Activated CD4-positive, alpha-beta memory T cell treated with anti-CD3 and anti-CD28 coated beads for 36 hours (primary cell): Measurements from ENCODE around the gene IGF2. TPM values are rescaled to one million over a fixed set of nuclear protein-coding genes. Genes with fewer than 3 reads are reported as not detected.

Experiments
- CTCF ChIA-PET: fragments of 350-600 bp; sonication (Branson Sonifier 250); formaldehyde crosslinking; loops from one replicate; lab custom pipeline; 2021; ENCODE audit warnings: antibody characterized with exemption, inconsistent platforms; lab: Charles Lee
- POLR2A ChIA-PET: fragments of 350-600 bp; sonication (Branson Sonifier 250); formaldehyde crosslinking; loops from one replicate; lab custom pipeline; 2021; ENCODE audit warnings: antibody characterized with exemption; lab: Charles Lee
- DNase-seq: peaks from one replicate; pipeline ENCODE4 v3.0.0-alpha.2; 2020
- H3K27ac Mint-ChIP-seq: one replicate; pipeline ENCODE4 v1.8.0; 2021; ENCODE audit warnings: mixed read lengths
- H3K27me3 Mint-ChIP-seq: one replicate; pipeline ENCODE4 v1.8.0; 2021; ENCODE audit warnings: mixed read lengths
- H3K36me3 Mint-ChIP-seq: one replicate; pipeline ENCODE4 v1.8.0; 2021; ENCODE audit warnings: mixed read lengths
- H3K4me1 Mint-ChIP-seq: one replicate; pipeline ENCODE4 v1.8.0; 2021; ENCODE audit warnings: low read depth, mixed read lengths
- H3K4me3 Mint-ChIP-seq: one replicate; pipeline ENCODE4 v1.8.0; 2021; ENCODE audit warnings: mild to moderate bottlenecking, mixed read lengths
- H3K9me3 Mint-ChIP-seq: one replicate; pipeline ENCODE4 v1.8.0; 2021; ENCODE audit warnings: mixed read lengths
- intact Hi-C: fragments of 100-400 bp; cut with micrococcal nuclease; formaldehyde crosslinking; loops from one replicate; pipeline ENCODE4 v1.15.1; 2023
- total RNA-seq, 2 experiments: library from RNA; stranded (reverse); gene quantifications; one replicate each; pipeline ENCODE4 v1.2.3, GENCODE V29; 2021

IGF2 gene
- total RNA-seq, 2 experiments from 2014 or later, result 26.5 to 27.0 TPM

DNA sequence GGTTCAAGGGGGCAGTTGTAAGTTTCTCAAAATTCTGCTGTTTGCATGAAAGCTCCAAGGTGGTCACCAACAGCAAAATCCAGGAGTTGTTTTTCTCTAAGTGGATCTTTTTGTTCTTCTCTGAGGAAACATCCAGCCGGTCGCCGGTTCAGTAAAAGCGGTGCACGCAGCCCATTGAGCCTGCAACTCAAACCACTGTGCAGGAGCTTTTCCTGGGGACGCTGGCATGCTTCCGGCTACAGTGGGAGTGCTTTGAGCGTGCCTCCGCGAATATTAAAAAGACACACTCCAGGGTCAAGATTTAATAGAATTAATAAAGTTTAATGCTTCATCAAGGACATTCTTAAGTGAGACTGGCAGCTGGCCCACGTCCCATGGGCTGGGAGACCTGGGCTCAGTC, 25.4 kb downstream of the IGF2 start:
- CTCF ChIA-PET, result interaction anchor here (1.4 kb wide), 1 partner anchor 36 kb away, joined by 6 read pairs; no protein-coding TSS in a partner anchor
- POLR2A ChIA-PET, result no interaction called here
- Mint-ChIP-seq H3K27ac (no peak overlapping the region), H3K36me3 (no peaks in the 10 kb centered on the region), H3K4me1 (no peaks in the 10 kb centered on the region), H3K4me3 (no peak overlapping the region), H3K9me3 (peaks cover 5% of the 10 kb centered on the region), H3K27me3 (peaks cover 1% of the 10 kb centered on the region)
- intact Hi-C loops, result no loop called here
- no peak for DNase-seq

DNA sequence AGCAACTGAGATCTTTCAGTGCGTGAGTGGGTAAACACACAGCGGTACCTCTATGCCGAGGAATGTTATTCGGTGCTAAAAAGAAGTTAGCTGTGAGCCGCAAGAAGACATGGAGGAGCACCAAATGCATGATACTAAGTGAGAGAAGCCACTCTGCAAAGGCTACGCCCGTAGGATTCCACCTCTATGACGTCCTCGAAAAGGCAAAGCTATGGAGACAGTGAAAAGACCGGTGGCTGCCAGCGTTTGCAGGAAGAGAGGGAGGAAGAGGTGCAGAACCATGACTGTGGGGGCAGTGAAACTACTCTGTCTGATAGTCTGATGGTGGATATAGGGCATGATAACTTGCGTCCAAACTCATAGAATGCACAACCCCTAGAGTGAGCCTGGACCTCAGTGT, 28.7 kb downstream of the IGF2 start:
- H3K27ac Mint-ChIP-seq, result no peak overlapping the region
- H3K36me3 Mint-ChIP-seq, result no peaks in the 10 kb centered on the region
- no peak overlapping the region for H3K4me3 Mint-ChIP-seq
- peaks cover 4% of the 10 kb centered on the region for H3K27me3 Mint-ChIP-seq
- intact Hi-C loops, result no loop called here
- ChIA-PET POLR2A (no interaction called here), CTCF (no interaction called here)
- DNase-seq, result no peak
- H3K9me3 Mint-ChIP-seq, result no peaks in the 10 kb centered on the region
- H3K4me1 Mint-ChIP-seq, result no peaks in the 10 kb centered on the region

DNA sequence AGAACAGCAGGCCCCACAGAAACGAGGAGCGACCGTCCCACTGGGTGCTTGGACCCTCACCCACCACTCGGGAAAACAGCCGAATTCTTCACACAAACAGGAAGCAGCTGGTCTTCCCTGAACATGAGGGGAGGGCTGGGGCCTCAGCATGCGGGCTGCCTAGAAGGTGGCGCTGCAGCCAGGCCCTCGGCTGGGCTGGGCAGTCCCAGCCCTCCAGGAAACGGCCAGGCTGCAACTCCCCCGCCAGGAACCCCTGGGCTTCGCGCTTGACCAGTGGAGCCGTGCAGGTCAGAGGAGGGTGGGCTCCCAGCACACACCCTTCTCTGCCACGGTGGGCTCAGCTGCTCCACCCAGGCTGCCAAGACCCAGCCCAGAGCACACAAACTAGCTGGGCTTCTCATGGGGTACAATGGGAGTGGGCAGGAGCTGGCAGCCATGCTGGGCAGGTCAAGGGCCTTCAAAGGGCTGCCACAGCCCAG, 29.6 kb downstream of the IGF2 start:
- no peaks in the 10 kb centered on the region for H3K4me1 Mint-ChIP-seq
- CTCF ChIA-PET, result no interaction called here
- no peak overlapping the region for H3K27ac Mint-ChIP-seq
- H3K9me3 Mint-ChIP-seq, result no peaks in the 10 kb centered on the region
- intact Hi-C loops, result no loop called here
- H3K4me3 Mint-ChIP-seq, result no peak overlapping the region
- POLR2A ChIA-PET, result no interaction called here
- H3K36me3 Mint-ChIP-seq, result no peaks in the 10 kb centered on the region
- peaks cover 4% of the 10 kb centered on the region for H3K27me3 Mint-ChIP-seq
- no peak for DNase-seq

DNA sequence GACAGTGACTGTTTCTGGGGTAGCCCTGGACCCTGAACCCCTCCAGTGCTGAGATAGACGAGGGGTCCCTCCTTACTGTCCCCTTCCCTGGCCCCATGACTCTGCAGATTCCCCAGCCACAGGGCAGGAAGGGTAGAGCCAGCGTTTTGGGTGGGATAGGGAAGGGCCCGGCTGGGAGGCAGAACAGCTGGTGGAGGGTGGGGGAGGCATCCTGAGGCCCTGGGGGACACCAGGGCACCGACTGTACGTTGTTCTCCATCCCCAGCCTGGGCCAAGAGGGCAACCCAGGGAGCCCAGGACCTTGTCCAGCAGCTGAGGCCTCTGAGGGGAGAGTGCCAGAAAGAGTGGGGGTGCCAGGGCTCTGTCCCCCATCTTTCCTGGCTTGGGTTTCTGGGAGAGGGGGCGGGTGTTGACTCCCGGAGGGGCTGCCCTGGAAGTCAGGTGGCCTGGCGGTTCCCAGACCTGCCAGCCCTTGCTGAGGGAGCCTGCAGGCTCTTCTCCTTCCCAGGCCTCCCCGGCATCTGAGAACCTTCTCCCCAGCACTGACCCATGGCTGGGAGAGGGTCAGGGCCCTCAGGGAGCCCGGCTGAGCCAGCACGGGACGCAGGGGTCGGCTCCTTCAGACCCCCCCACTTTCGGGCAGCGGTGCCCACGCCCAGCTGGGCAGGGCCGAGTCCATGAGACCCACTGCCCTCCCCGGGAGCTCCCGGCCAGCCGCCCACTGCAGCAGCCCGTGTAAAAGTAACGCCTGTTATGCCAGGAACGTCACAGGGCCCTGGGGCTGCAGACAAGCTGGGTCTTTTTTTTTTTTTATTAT, 30.3 kb downstream of the IGF2 start:
- ChIA-PET POLR2A (no interaction called here), CTCF (interaction anchor here (1.0 kb wide), 1 partner anchor 42 kb away, joined by 3 read pairs; no protein-coding TSS in a partner anchor)
- Mint-ChIP-seq H3K36me3 (no peaks in the 10 kb centered on the region), H3K27me3 (peaks cover 4% of the 10 kb centered on the region), H3K9me3 (no peaks in the 10 kb centered on the region), H3K4me1 (no peaks in the 10 kb centered on the region), H3K27ac (no peak overlapping the region), H3K4me3 (no peak overlapping the region)
- intact Hi-C loops, result no loop called here
- DNase-seq, result no peak

DNA sequence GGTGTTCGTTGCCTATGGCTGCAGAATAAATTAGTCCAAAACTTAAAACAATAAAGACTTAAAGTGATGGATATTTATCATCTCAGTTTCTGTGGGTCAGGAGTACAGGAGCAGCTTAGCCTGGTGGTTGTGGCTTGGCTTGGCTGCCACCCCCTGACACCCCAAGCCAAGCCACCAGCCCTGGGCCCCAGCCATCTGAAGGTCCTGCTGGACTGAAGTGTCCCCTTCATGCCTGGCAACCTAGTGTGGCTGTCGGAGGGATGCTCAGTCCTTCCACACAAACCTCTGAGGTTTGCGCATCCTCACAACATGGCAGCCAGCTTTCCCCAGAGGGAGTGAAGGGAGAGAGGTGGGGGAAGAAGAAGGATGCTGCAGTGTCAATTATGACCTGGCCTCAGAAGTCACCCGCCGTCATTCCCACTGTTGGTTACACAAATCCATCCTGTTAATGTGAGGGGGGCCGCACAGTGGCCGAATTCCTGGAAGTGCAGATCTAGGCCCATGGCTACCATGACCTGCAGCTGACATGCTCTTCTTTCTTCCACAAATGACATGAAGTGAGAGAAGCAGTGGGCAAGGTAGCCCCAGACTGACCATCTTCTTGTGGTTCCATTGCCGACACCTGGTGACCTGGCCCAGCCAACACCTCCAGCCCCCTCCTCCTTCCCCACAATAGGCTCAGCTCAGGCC, 31.1 kb downstream of the IGF2 start:
- ChIA-PET CTCF (interaction anchor here (1.0 kb wide), 1 partner anchor 43 kb away, joined by 3 read pairs; no protein-coding TSS in a partner anchor), POLR2A (no interaction called here)
- no peak for DNase-seq
- Mint-ChIP-seq H3K4me3 (no peak overlapping the region), H3K27ac (no peak overlapping the region), H3K27me3 (peaks cover 4% of the 10 kb centered on the region), H3K9me3 (no peaks in the 10 kb centered on the region), H3K4me1 (no peaks in the 10 kb centered on the region), H3K36me3 (no peaks in the 10 kb centered on the region)
- intact Hi-C loops, result no loop called here

DNA sequence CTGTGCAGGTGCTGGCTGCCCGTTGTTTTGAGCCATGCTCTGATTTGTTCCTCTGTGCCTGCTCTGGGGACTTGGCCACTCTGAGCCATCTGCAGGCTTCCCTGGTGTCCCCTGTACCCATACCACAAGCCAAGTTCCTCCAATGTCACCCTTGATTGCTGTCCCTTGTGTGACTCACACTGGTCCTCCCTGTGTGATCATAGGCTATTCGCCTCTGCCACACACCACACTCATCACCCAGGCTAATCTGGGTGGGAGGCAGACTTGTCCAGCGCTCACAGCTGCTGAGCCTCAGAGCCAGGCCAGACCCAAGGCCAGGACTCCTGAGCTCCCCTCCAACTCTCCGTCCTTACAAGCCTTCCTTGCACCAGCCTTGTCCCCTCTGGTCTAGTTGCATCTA, 31.7 kb downstream of the IGF2 start:
- ChIA-PET CTCF (no interaction called here), POLR2A (no interaction called here)
- no peak overlapping the region for H3K27ac Mint-ChIP-seq
- H3K27me3 Mint-ChIP-seq, result peaks cover 4% of the 10 kb centered on the region
- intact Hi-C loops, result no loop called here
- no peaks in the 10 kb centered on the region for H3K9me3 Mint-ChIP-seq
- no peak for DNase-seq
- H3K36me3 Mint-ChIP-seq, result no peaks in the 10 kb centered on the region
- no peak overlapping the region for H3K4me3 Mint-ChIP-seq
- H3K4me1 Mint-ChIP-seq, result no peaks in the 10 kb centered on the region

DNA sequence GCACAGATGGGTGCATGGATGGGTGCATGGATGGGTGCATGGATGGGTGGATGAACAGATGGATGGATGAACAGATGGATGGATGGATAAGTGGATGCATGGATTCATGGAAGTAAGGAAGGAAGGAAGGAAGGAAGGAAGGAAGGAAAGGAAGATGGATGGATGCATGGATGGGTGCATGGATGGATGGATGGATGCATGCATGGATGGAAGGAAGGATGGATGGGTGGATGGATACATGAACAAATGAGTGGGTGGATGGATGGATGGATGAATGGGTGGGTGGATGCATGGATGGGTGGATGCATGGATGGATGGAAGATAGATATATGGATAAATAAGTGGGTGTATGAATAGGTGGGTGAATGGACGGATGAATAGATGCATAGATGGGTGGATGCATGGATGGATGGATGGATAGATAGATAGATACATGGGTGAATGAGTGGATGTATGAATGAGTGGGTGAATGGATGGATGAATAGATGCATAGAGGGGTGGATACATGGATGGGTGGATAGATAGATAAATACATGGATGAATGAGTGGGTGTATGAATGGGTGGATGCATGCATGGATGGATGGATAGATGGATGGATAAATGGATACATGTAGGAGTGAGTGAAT, 32.5 kb downstream of the IGF2 start:
- intact Hi-C loops, result no loop called here
- Mint-ChIP-seq H3K27ac (no peak overlapping the region), H3K4me3 (no peak overlapping the region), H3K9me3 (no peaks in the 10 kb centered on the region), H3K27me3 (peaks cover 4% of the 10 kb centered on the region), H3K36me3 (no peaks in the 10 kb centered on the region), H3K4me1 (no peaks in the 10 kb centered on the region)
- DNase-seq, result no peak
- CTCF ChIA-PET, result no interaction called here
- POLR2A ChIA-PET, result no interaction called here

DNA sequence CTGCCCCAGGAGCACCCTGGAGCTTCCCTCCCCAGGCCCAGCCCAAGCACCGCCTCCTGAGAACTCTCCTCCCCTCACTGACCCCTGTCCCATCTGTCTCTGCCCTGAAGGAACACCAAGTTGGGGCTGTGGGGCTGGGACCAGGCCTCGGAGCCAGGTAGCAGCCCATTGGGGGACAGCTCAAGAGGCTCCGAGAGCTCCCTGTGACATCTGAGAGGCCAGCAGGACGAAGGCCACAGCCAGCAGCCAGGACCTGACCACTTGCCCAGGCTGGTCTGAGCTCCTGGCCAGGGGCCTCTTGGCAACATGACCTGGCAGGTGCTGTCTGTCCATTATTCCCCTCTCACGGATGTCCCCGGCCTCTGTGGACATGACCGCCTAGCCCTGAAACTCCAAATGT, 33.7 kb downstream of the IGF2 start:
- ChIA-PET CTCF (interaction anchor here (1.2 kb wide), 1 partner anchor 46 kb away, joined by 3 read pairs; no protein-coding TSS in a partner anchor), POLR2A (no interaction called here)
- no peak overlapping the region for H3K27ac Mint-ChIP-seq
- intact Hi-C loops, result no loop called here
- no peaks in the 10 kb centered on the region for H3K36me3 Mint-ChIP-seq
- H3K27me3 Mint-ChIP-seq, result peaks cover 6% of the 10 kb centered on the region
- H3K9me3 Mint-ChIP-seq, result no peaks in the 10 kb centered on the region
- H3K4me3 Mint-ChIP-seq, result no peak overlapping the region
- H3K4me1 Mint-ChIP-seq, result no peaks in the 10 kb centered on the region
- no peak for DNase-seq

DNA sequence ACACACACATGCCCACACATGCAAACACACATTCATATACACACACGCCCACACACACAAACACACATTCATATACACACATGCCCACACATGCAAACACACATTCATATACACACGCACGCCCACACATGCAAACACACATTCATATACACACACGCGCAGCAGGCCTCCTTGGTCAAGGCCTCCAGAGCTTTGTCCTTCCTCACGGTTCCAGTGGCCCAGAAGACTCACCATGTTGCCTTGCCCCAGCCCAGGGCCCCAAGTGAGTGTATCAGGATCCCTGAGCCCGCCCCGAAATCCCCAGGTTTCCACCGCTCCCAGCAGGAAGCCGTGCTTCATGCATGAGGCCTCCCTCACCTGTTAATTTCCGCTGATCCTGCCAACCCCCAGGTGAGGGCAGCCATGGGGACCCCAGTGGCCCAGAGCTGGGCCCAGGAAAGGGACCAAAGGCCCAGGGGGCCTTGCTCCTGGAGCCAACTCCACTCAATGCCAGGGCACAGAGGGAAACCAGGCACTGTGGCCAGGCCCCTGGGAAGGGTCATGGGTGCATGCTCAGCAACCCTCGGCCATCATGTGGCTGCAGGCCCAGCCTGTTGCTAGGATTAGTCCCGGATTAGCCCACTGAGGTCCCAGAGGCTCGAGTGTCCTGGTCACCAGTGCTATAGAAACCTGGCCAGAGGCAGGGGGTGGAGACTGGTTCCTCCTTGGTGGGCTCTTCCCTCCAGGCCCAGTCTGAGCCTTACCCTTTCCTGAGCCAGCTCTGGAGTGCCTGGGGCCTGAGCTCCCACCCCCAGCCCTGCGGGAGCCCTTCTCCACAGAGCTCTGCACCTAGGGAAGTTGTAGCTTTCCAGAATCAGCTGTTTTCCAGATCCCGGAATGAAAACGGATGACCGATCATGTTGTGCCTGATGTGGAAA, 34.4 kb downstream of the IGF2 start:
- Mint-ChIP-seq H3K27me3 (peaks cover 6% of the 10 kb centered on the region), H3K4me3 (no peak overlapping the region), H3K36me3 (no peaks in the 10 kb centered on the region), H3K4me1 (no peaks in the 10 kb centered on the region), H3K27ac (no peak overlapping the region), H3K9me3 (no peaks in the 10 kb centered on the region)
- ChIA-PET POLR2A (no interaction called here), CTCF (interaction anchor here (1.2 kb wide), 1 partner anchor 47 kb away, joined by 3 read pairs; no protein-coding TSS in a partner anchor)
- intact Hi-C loops, result no loop called here
- no peak for DNase-seq

DNA sequence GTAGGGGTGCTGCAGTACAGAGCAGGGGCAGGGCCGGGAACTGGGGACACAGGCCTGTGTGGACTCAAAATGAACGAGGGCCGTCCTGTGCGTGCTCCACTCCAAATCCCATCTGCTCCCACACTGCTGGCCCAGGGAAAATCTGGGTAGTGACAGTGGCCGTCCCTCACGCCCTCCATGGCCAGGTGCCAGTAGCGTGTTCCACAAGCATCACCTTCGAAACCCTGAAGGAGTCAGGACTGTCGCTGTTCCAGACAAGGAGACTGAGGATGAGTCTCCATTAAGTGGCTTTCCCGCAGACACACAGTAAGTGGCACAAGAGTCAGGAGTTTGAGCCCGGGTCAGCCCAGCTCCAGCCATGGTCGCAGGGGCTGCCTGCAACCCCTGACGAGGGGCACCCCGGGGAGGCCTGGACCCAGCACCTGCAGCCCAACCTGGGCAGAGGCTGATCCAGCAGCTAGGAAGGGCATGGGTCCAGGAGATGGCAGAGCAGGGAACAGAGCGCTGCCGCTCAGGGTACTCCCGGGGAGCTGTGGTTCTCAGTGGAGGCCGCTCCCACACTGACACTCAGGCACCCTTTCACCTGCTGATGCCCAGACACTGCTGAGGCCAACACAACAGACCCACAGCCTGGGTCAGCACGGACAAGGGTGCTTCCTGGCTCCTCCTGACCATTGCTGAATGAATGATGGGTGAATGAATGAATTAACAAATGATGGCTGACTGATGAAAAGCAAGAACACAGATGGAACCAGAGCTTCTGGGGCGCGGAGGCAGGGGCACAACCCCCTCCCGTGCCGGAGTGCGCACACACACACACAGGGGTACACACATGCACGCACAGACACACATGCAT, 35.3 kb downstream of the IGF2 start:
- POLR2A ChIA-PET, result no interaction called here
- Mint-ChIP-seq H3K4me1 (no peaks in the 10 kb centered on the region), H3K4me3 (no peak overlapping the region), H3K9me3 (no peaks in the 10 kb centered on the region), H3K27ac (no peak overlapping the region), H3K36me3 (no peaks in the 10 kb centered on the region), H3K27me3 (peaks cover 6% of the 10 kb centered on the region)
- CTCF ChIA-PET, result interaction anchor here (1.0 to 1.5 kb wide), 2 partner anchors 15 to 67 kb away, joined by 3 to 4 read pairs; no protein-coding TSS in a partner anchor
- no peak for DNase-seq
- intact Hi-C loops, result no loop called here

DNA sequence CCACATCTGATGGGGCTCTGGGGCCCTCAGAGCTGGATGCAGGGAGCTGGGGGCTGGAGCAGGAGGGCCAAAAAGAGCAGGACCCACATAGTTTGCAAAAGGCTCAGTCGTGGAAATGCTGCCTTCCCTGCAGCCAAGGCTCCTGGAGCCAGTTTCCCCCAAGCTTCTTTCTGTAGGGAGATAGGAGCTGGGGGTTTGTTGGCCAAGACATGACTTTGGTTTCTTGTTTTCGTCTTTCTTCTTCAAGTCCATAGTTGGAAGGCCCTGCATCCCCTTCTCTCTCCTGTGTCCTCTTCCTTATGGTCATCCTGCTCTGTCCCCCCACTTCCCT, 36.3 kb downstream of the IGF2 start:
- ChIA-PET POLR2A (no interaction called here), CTCF (interaction anchor here (1.0 to 1.5 kb wide), 3 partner anchors 14 to 66 kb away, joined by 3 to 4 read pairs (median 4); no protein-coding TSS in a partner anchor)
- no peak overlapping the region for H3K4me3 Mint-ChIP-seq
- H3K4me1 Mint-ChIP-seq, result no peaks in the 10 kb centered on the region
- no peaks in the 10 kb centered on the region for H3K9me3 Mint-ChIP-seq
- no peaks in the 10 kb centered on the region for H3K36me3 Mint-ChIP-seq
- intact Hi-C loops, result no loop called here
- H3K27ac Mint-ChIP-seq, result no peak overlapping the region
- H3K27me3 Mint-ChIP-seq, result peaks cover 3% of the 10 kb centered on the region
- no peak for DNase-seq
